Measurements from ENCODE around the gene GNRH2.

DNA sequence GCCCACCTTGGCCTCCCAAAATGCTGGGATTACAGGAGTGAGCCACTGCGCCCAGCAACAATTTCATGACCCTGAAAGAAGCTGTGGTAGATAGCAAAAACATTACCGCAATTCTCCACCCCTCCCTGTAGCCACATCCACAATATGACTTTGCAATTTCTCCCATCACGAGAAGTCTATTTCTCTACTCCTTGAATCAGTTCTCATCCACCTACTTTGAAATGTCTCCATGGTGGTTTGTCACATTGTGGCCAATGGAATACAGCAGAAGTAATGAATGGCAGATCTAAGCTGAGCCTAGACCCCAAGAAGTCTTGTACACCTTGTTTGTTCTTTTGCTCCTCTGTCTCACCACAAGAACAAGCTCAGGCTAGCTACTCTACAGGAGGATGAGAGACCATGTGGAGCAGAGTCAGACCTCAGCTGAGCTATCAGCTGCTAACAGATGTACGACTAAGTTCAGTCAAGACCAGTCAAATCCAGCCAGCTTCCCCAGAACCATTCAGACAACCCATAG is 34.3 kb downstream of the GNRH2 start:
- TF ChIP-seq, protein P1, sequence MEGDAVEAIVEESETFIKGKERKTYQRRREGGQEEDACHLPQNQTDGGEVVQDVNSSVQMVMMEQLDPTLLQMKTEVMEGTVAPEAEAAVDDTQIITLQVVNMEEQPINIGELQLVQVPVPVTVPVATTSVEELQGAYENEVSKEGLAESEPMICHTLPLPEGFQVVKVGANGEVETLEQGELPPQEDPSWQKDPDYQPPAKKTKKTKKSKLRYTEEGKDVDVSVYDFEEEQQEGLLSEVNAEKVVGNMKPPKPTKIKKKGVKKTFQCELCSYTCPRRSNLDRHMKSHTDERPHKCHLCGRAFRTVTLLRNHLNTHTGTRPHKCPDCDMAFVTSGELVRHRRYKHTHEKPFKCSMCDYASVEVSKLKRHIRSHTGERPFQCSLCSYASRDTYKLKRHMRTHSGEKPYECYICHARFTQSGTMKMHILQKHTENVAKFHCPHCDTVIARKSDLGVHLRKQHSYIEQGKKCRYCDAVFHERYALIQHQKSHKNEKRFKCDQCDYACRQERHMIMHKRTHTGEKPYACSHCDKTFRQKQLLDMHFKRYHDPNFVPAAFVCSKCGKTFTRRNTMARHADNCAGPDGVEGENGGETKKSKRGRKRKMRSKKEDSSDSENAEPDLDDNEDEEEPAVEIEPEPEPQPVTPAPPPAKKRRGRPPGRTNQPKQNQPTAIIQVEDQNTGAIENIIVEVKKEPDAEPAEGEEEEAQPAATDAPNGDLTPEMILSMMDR (IDR thresholded peaks at IDR 0.05) = no peak
- TF ChIP-seq, protein P2, sequence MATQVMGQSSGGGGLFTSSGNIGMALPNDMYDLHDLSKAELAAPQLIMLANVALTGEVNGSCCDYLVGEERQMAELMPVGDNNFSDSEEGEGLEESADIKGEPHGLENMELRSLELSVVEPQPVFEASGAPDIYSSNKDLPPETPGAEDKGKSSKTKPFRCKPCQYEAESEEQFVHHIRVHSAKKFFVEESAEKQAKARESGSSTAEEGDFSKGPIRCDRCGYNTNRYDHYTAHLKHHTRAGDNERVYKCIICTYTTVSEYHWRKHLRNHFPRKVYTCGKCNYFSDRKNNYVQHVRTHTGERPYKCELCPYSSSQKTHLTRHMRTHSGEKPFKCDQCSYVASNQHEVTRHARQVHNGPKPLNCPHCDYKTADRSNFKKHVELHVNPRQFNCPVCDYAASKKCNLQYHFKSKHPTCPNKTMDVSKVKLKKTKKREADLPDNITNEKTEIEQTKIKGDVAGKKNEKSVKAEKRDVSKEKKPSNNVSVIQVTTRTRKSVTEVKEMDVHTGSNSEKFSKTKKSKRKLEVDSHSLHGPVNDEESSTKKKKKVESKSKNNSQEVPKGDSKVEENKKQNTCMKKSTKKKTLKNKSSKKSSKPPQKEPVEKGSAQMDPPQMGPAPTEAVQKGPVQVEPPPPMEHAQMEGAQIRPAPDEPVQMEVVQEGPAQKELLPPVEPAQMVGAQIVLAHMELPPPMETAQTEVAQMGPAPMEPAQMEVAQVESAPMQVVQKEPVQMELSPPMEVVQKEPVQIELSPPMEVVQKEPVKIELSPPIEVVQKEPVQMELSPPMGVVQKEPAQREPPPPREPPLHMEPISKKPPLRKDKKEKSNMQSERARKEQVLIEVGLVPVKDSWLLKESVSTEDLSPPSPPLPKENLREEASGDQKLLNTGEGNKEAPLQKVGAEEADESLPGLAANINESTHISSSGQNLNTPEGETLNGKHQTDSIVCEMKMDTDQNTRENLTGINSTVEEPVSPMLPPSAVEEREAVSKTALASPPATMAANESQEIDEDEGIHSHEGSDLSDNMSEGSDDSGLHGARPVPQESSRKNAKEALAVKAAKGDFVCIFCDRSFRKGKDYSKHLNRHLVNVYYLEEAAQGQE (IDR thresholded peaks at IDR 0.05; ENCODE audit: low read depth, low read length) = no peak
- TF ChIP-seq, protein P3, sequence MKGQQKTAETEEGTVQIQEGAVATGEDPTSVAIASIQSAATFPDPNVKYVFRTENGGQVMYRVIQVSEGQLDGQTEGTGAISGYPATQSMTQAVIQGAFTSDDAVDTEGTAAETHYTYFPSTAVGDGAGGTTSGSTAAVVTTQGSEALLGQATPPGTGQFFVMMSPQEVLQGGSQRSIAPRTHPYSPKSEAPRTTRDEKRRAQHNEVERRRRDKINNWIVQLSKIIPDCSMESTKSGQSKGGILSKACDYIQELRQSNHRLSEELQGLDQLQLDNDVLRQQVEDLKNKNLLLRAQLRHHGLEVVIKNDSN (IDR thresholded peaks at IDR 0.05; ENCODE audit: borderline replicate concordance, low read depth) = no peak
- TF ChIP-seq EZH2phosphoT487 (IDR thresholded peaks at IDR 0.05; ENCODE audit: borderline replicate concordance, low read depth) = no peak
- no peak for TF ChIP-seq GABPA (IDR thresholded peaks at IDR 0.05; ENCODE audit: low read depth)
- no peak for TF ChIP-seq FOXM1 (IDR thresholded peaks at IDR 0.05; ENCODE audit: low read depth)
- TF ChIP-seq, protein P4, sequence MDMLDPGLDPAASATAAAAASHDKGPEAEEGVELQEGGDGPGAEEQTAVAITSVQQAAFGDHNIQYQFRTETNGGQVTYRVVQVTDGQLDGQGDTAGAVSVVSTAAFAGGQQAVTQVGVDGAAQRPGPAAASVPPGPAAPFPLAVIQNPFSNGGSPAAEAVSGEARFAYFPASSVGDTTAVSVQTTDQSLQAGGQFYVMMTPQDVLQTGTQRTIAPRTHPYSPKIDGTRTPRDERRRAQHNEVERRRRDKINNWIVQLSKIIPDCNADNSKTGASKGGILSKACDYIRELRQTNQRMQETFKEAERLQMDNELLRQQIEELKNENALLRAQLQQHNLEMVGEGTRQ (IDR thresholded peaks at IDR 0.05; ENCODE audit: borderline replicate concordance, low read depth, low read length) = no peak
- no peak for TF ChIP-seq FOXJ3 (CRISPR knock-in tag; IDR thresholded peaks at IDR 0.05)
- TF ChIP-seq TAF1 (IDR thresholded peaks at IDR 0.05; ENCODE audit: borderline replicate concordance, low read depth, low read length) = no peak
- no peak for TF ChIP-seq EP300 (IDR thresholded peaks at IDR 0.05; ENCODE audit: borderline replicate concordance in 1 of 2, low read depth in 1 of 2, low read length in 1 of 2)
- TF ChIP-seq, protein P5, sequence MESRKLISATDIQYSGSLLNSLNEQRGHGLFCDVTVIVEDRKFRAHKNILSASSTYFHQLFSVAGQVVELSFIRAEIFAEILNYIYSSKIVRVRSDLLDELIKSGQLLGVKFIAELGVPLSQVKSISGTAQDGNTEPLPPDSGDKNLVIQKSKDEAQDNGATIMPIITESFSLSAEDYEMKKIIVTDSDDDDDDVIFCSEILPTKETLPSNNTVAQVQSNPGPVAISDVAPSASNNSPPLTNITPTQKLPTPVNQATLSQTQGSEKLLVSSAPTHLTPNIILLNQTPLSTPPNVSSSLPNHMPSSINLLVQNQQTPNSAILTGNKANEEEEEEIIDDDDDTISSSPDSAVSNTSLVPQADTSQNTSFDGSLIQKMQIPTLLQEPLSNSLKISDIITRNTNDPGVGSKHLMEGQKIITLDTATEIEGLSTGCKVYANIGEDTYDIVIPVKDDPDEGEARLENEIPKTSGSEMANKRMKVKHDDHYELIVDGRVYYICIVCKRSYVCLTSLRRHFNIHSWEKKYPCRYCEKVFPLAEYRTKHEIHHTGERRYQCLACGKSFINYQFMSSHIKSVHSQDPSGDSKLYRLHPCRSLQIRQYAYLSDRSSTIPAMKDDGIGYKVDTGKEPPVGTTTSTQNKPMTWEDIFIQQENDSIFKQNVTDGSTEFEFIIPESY (IDR thresholded peaks at IDR 0.05; ENCODE audit: borderline replicate concordance, low read depth) = no peak
- TF ChIP-seq, protein P6, sequence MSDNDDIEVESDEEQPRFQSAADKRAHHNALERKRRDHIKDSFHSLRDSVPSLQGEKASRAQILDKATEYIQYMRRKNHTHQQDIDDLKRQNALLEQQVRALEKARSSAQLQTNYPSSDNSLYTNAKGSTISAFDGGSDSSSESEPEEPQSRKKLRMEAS (IDR thresholded peaks at IDR 0.05; ENCODE audit: low read depth) = no peak
